ENCODE results near the gene NIPSNAP2.

NIPSNAP2 gene

GRCh38 chr7:55973747-55974250 lies 9.4 kb downstream of the NIPSNAP2 start:
- ChIA-PET CTCF (interaction anchor here (1.9 kb wide), 1 partner anchor 10 kb away, joined by 4 read pairs; no protein-coding TSS in a partner anchor), POLR2A (no interaction called here)
- no peak for DNase-seq (ENCODE audit: extremely low spot score)
- TF ChIP-seq, protein P1, sequence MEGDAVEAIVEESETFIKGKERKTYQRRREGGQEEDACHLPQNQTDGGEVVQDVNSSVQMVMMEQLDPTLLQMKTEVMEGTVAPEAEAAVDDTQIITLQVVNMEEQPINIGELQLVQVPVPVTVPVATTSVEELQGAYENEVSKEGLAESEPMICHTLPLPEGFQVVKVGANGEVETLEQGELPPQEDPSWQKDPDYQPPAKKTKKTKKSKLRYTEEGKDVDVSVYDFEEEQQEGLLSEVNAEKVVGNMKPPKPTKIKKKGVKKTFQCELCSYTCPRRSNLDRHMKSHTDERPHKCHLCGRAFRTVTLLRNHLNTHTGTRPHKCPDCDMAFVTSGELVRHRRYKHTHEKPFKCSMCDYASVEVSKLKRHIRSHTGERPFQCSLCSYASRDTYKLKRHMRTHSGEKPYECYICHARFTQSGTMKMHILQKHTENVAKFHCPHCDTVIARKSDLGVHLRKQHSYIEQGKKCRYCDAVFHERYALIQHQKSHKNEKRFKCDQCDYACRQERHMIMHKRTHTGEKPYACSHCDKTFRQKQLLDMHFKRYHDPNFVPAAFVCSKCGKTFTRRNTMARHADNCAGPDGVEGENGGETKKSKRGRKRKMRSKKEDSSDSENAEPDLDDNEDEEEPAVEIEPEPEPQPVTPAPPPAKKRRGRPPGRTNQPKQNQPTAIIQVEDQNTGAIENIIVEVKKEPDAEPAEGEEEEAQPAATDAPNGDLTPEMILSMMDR (IDR thresholded peaks at IDR 0.05; ENCODE audit: control extremely low read depth, extremely low read depth, low read depth, missing control alignments) = no peak

GRCh38 chr7:55975988-55976633 lies 11.7 kb downstream of the NIPSNAP2 start:
- CTCF ChIA-PET = interaction anchor here (0.5 to 2.6 kb wide), 5 partner anchors 9 to 99 kb away, joined by 3 to 8 read pairs (median 3); partner anchors contain the start of gene NIPSNAP2
- POLR2A ChIA-PET = no interaction called here
- DNase-seq (ENCODE audit: extremely low spot score) = no peak
- TF ChIP-seq, protein P1 (IDR thresholded peaks at IDR 0.05; ENCODE audit: control extremely low read depth, extremely low read depth, low read depth, missing control alignments) = no peak

DNA sequence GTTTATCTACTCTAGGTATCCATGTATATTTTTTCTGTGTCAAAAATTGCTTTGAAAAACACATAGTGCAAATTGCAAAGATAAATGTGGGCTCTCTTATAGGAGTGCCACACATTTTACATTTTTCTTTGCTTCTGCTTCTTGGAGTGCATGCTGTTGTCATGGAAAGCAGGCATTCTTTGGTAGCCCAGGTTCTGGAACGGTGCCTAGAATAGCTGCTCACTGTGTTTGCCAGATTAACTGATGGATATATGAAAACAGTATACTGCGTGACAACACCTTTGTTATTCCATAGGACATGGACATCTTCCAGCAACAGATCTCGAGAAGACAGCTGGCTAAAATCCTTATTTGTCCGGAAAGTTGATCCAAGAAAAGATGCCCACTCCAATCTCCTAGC lies 13.4 kb downstream of the NIPSNAP2 start:
- DNase-seq (ENCODE audit: extremely low spot score) = no peak

GRCh38 chr7:55980266-55980665 lies 15.9 kb downstream of the NIPSNAP2 start:
- CTCF ChIA-PET = interaction anchor here (0.9 to 1.4 kb wide), 4 partner anchors 11 to 38 kb away, joined by 3 to 10 read pairs (median 3); partner anchors contain the start of gene NIPSNAP2
- TF ChIP-seq, protein P1 (IDR thresholded peaks at IDR 0.05; ENCODE audit: control extremely low read depth, extremely low read depth, low read depth, missing control alignments) = no peak
- POLR2A ChIA-PET = no interaction called here
- no peak for DNase-seq (ENCODE audit: extremely low spot score)

More for the DNA sequence above, 13.4 kb downstream of the NIPSNAP2 start:
- TF ChIP-seq, protein P1 (IDR thresholded peaks at IDR 0.05; ENCODE audit: control extremely low read depth, extremely low read depth, low read depth, missing control alignments) = no peak
- CTCF ChIA-PET = interaction anchor here (1.0 to 2.3 kb wide), 3 partner anchors 9 to 14 kb away, joined by 3 to 8 read pairs (median 3); partner anchors contain the start of gene NIPSNAP2
- POLR2A ChIA-PET = no interaction called here

- TF ChIP-seq, protein P1 (IDR thresholded peaks at IDR 0.05; ENCODE audit: control extremely low read depth, extremely low read depth, low read depth, missing control alignments) = no peak
- POLR2A ChIA-PET = no interaction called here
- DNase-seq (ENCODE audit: extremely low spot score) = no peak
- CTCF ChIA-PET = interaction anchor here (0.9 to 3.4 kb wide), 2 partner anchors 19 to 90 kb away, joined by 3 to 11 read pairs; partner anchors contain the start of gene NIPSNAP2
These were observed 19.2 kb downstream of the NIPSNAP2 start for GRCh38 chr7:55983537-55983936.

DNA sequence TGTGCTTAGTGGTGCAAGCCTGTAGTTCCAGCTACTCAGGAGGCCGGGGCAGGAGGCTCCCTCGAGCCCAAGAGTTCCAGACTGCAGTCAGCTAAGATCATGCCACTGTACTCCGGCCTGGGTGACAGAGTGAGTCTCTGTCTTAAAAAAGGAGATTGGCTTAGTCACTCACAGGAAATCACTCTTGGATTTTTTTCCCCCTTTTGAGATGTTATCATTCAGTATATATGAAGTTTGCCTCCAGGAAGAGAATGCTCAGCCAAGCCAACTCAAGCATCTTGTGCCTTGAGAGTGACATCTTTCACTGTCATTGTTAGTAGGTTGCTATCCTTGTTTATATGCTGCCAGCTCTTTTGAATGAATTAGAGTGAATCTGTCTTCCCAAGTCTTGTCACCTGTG lies 28.0 kb downstream of the NIPSNAP2 start:
- ChIA-PET POLR2A (no interaction called here), CTCF (no interaction called here)
- DNase-seq (ENCODE audit: extremely low spot score) = no peak
- TF ChIP-seq, protein P1 (IDR thresholded peaks at IDR 0.05; ENCODE audit: control extremely low read depth, extremely low read depth, low read depth, missing control alignments) = no peak
